B cell (primary cell): ENCODE measurements around the gene HCFC2. TPM values are rescaled to one million over a fixed set of nuclear protein-coding genes. Genes with fewer than 3 reads are reported as not detected.

ENCODE experiments used
- ATAC-seq: fragments of 200-7000 bp; cut with Tn5 transposase; one replicate; pipeline ENCODE4 v1.10.0; 2021; ENCODE audit warnings: low read depth, mild to moderate bottlenecking, moderate number of reproducible peaks, moderate library complexity
- CTCF ChIA-PET: fragments of 350-600 bp; sonication (Branson Sonifier 250); formaldehyde crosslinking; loops from one replicate; lab custom pipeline; 2021; ENCODE audit warnings: antibody characterized with exemption, inconsistent platforms; lab: Charles Lee
- POLR2A ChIA-PET: fragments of 350-600 bp; sonication (Branson Sonifier 250); formaldehyde crosslinking; loops from one replicate; lab custom pipeline; 2021; ENCODE audit warnings: antibody characterized with exemption; lab: Charles Lee
- DNase-seq: peaks from one replicate; pipeline ENCODE4 v3.0.0; 2013
- H2AFZ ChIP-seq: 2 replicates; pipeline ENCODE4 v1.6.1; 2012; ENCODE audit warnings: mild to moderate bottlenecking, low read depth, low read length; ENCODE audit not compliant: insufficient read depth, poor library complexity, severe bottlenecking
- H3K27ac ChIP-seq, 2 donors: 1 replicate in 1 of 2; 2 replicates in 1 of 2; pipeline ENCODE4 v1.5.1; 2012 to 2013; ENCODE audit warnings: low read length in 2 of 2, mild to moderate bottlenecking in 2 of 2, moderate library complexity in 1 of 2
- H3K27me3 ChIP-seq, 4 experiments: fragments of 200-600 bp in 1 of 4; sonication (generic) in 1 of 4; replicated peaks in 1 of 4; 1 replicate in 2 of 4; 2 replicates in 2 of 4; pipeline versions ENCODE4 v1.6.1 to v1.7.0; 2013 to 2016; ENCODE audit warnings: low read length in 3 of 4, mild to moderate bottlenecking in 2 of 4, mixed read lengths in 1 of 4, moderate library complexity in 1 of 4; ENCODE audit not compliant: insufficient read depth in 4 of 4, control insufficient read depth in 3 of 4; ENCODE audit errors: control extremely low read depth in 1 of 4
- H3K36me3 ChIP-seq, 2 experiments: replicated peaks in 1 of 2; 1 replicate in 1 of 2; 2 replicates in 1 of 2; pipeline versions ENCODE4 v1.6.1 to v1.7.1; 2013; ENCODE audit warnings: low read length in 1 of 2; ENCODE audit not compliant: insufficient read depth in 2 of 2, control insufficient read depth in 1 of 2; ENCODE audit errors: control extremely low read depth in 1 of 2, extremely low read depth in 1 of 2
- H3K4me1 ChIP-seq, 2 donors: fragments of 200-600 bp in 1 of 2; sonication (generic) in 1 of 2; 1 replicate in 1 of 2; 2 replicates in 1 of 2; pipeline versions ENCODE4 v1.5.1 to v1.6.1; 2013 to 2017; ENCODE audit warnings: low read length in 2 of 2; ENCODE audit not compliant: control insufficient read depth in 2 of 2, insufficient read depth in 2 of 2
- H3K4me2 ChIP-seq: replicated peaks from 2 replicates; pipeline ENCODE3; 2012; ENCODE audit warnings: mild to moderate bottlenecking, low read depth, low read length; ENCODE audit not compliant: poor library complexity, severe bottlenecking
- H3K4me3 ChIP-seq, 5 experiments: fragments of 200-600 bp in 1 of 5; sonication (generic) in 1 of 5; 1 replicate in 3 of 5; 2 replicates in 2 of 5; pipeline versions ENCODE4 v1.5.1 to v1.7.0; 2011 to 2016; ENCODE audit warnings: low read length in 4 of 5, mild to moderate bottlenecking in 4 of 5, low read depth in 2 of 5, control low read depth in 1 of 5, moderate library complexity in 1 of 5; ENCODE audit not compliant: insufficient read depth in 1 of 5; ENCODE audit errors: control extremely low read depth in 1 of 5, extremely low read depth in 1 of 5
- H3K79me2 ChIP-seq: fragments of 200-600 bp; sonication (generic); one replicate; pipeline ENCODE4 v1.6.0; 2016; ENCODE audit warnings: low read length; ENCODE audit not compliant: control insufficient read depth, insufficient read depth
- H3K9ac ChIP-seq: fragments of 200-600 bp; sonication (generic); 2 replicates; pipeline ENCODE4 v1.6.1; 2017; ENCODE audit warnings: mild to moderate bottlenecking, low read length, moderate library complexity
- H3K9me3 ChIP-seq, 3 donors: one replicate each; pipeline versions ENCODE4 v1.6.1 to v1.7.1; 2013; ENCODE audit warnings: low read length in 2 of 3; ENCODE audit not compliant: control insufficient read depth in 2 of 3, insufficient read depth in 1 of 3; ENCODE audit errors: control extremely low read depth in 1 of 3
- H4K20me1 ChIP-seq: 2 replicates; pipeline ENCODE4 v1.6.0; 2012; ENCODE audit warnings: mild to moderate bottlenecking, low read length; ENCODE audit not compliant: insufficient read depth, control insufficient read depth, poor library complexity, severe bottlenecking
- H3K27ac Mint-ChIP-seq: one replicate; pipeline ENCODE4 v1.8.0; 2021; ENCODE audit warnings: mixed read lengths
- H3K27me3 Mint-ChIP-seq: one replicate; pipeline ENCODE4 v1.8.0; 2021; ENCODE audit warnings: mixed read lengths
- H3K4me1 Mint-ChIP-seq: one replicate; pipeline ENCODE4 v1.8.0; 2021; ENCODE audit warnings: mixed read lengths
- H3K4me3 Mint-ChIP-seq: one replicate; pipeline ENCODE4 v1.8.0; 2021; ENCODE audit warnings: mixed read lengths
- H3K9me3 Mint-ChIP-seq: one replicate; pipeline ENCODE4 v1.8.0; 2022; ENCODE audit warnings: mixed read lengths; ENCODE audit not compliant: insufficient read depth
- CTCF ChIP-seq: fragments of 200-600 bp; IDR thresholded peaks from one replicate; pipeline ENCODE4 v1.8.0; 2022; ENCODE audit warnings: antibody characterized with exemption, mild to moderate bottlenecking
- EZH2 ChIP-seq: IDR thresholded peaks from 2 replicates; pipeline ENCODE4 v1.6.1; 2012; ENCODE audit warnings: borderline replicate concordance, low read depth, mild to moderate bottlenecking, moderate library complexity, low read length; ENCODE audit not compliant: insufficient read depth, poor library complexity, severe bottlenecking
- WGBS: methylation state at CpG from one replicate; pipeline ENCODE4 v1.1.5; 2013; ENCODE audit warnings: missing lambda C conversion rate; ENCODE audit not compliant: insufficient coverage; 5-methylcytosine and 5-hydroxymethylcytosine counted together
- intact Hi-C: fragments of 100-400 bp; cut with micrococcal nuclease; formaldehyde crosslinking; loops from one replicate; pipeline ENCODE4 v1.10.0; 2022
- polyA plus RNA-seq: library from polyadenylated mRNA; depleted of rRNA; stranded (reverse); fragments of >200 nt; gene quantifications from 2 replicates; pipeline ENCODE4 v1.2.3, GENCODE V29; 2012
- total RNA-seq, 2 donors: library from RNA; stranded (reverse); fragments of 120-200 nt in 1 of 2; gene quantifications; 1 replicate in 1 of 2; 2 replicates in 1 of 2; pipeline versions ENCODE4 v1.2.3 to v1.2.4, GENCODE V29; 2013 to 2022

The HCFC2 gene
- total and polyA plus RNA-seq, 2 donors (not counting 1 experiment from before 2014, with no cell fraction given): 8.2 to 10.5 TPM

- Mint-ChIP-seq H3K27me3 (no peaks in the 10 kb centered on the region), H3K27ac (peak overlapping the region; percentile 44), H3K4me1 (peaks cover 8% of the 10 kb centered on the region), H3K9me3 (no peaks in the 10 kb centered on the region), H3K4me3 (no peak overlapping the region)
- H3K4me1 ChIP-seq: peaks cover 6 to 8% of the 10 kb centered on the region in 2 donors
- no peak overlapping the region for H3K9ac ChIP-seq
- H3K79me2 ChIP-seq: no peaks in the 10 kb centered on the region
- no peaks in the 10 kb centered on the region for H4K20me1 ChIP-seq
- WGBS: 0% methylated on average over 1 of the region's 6 CpGs
- ATAC-seq (peak; percentile 91), DNase-seq (peak; percentile 82)
- H3K4me3 ChIP-seq: no peak overlapping the region
- peak overlapping the region; percentile 51 for H3K4me2 ChIP-seq
- no peak overlapping the region for H3K27ac ChIP-seq
- H3K36me3 ChIP-seq: peaks cover 0 to 1% of the 10 kb centered on the region in 2 experiments
- POLR2A ChIA-PET: interaction anchor here (0.9 kb wide), 1 partner anchor 143 kb away, joined by 3 read pairs; the partner anchor contains the start of gene TDG
- H3K9me3 ChIP-seq: no peaks in the 10 kb centered on the region
- CTCF ChIA-PET: interaction anchor here (0.7 to 6.0 kb wide), 43 partner anchors 9 to 1112 kb away, joined by 3 to 98 read pairs (median 5); partner anchors contain the start of genes HCFC2, HSP90B1, NFYB and NT5DC3
- H3K27me3 ChIP-seq: no peaks in the 10 kb centered on the region
- no peak for TF ChIP-seq EZH2
- peak; percentile 95 for TF ChIP-seq CTCF
- peak overlapping the region; percentile 5 for H2AFZ ChIP-seq
- intact Hi-C loops: loop anchor here (1.0 to 10.0 kb wide), 4 partner anchors 52 to 534 kb away; no protein-coding TSS in a partner anchor
These were observed 44.6 kb downstream of the HCFC2 start for GRCh38 chr12:104108755-104109445.
